HFFc6 (cell line): ENCODE data around the gene DZIP1L. TPM values are rescaled to one million over a fixed set of nuclear protein-coding genes. Genes with fewer than 3 reads are reported as not detected.
A peak's percentile ranks its signal among the peaks of the same experiment; 100 is the strongest.
"Not testable (repeated sequence)": the region's sequence is repeated elsewhere in the genome, so short reads cannot be mapped to it uniquely, and the experiment has no call there.

Source experiments
- DNase-seq: peaks from one replicate; pipeline ENCODE4 v3.0.0-alpha.2; 2018
- H3K27ac Mint-ChIP-seq: 2 replicates; pipeline ENCODE4 v1.8.0; 2020; ENCODE audit warnings: mild to moderate bottlenecking, mixed read lengths
- H3K27me3 Mint-ChIP-seq: 2 replicates; pipeline ENCODE4 v1.8.0; 2021; ENCODE audit warnings: mild to moderate bottlenecking, moderate library complexity, mixed read lengths; ENCODE audit not compliant: insufficient read depth
- H3K36me3 Mint-ChIP-seq: 2 replicates; pipeline ENCODE4 v1.8.0; 2021; ENCODE audit warnings: low read depth, mixed read lengths
- H3K4me1 Mint-ChIP-seq: 2 replicates; pipeline ENCODE4 v1.8.0; 2020; ENCODE audit warnings: low read depth, mixed read lengths
- H3K4me3 Mint-ChIP-seq: 2 replicates; pipeline ENCODE4 v1.8.0; 2020; ENCODE audit warnings: mild to moderate bottlenecking, moderate library complexity, mixed read lengths
- H3K9me3 Mint-ChIP-seq: 2 replicates; pipeline ENCODE4 v1.8.0; 2020; ENCODE audit warnings: mild to moderate bottlenecking, mixed read lengths
- CTCF ChIP-seq: fragments of 200-600 bp; sonication (generic); IDR thresholded peaks from 2 replicates; pipeline ENCODE4 v1.5.0; 2021; ENCODE audit warnings: antibody characterized with exemption, mild to moderate bottlenecking
- total RNA-seq, 6 experiments: library from RNA; stranded (reverse); fragmentation: NEBNext Ultra II Directional; extraction: Animal tissue kit (Norgen Biotek cat#: 25700); gene quantifications; 2 replicates in 1 of 6; 3 replicates in 5 of 6; pipeline ENCODE4 v1.2.3, GENCODE V29; 2021

DZIP1L gene
- total RNA-seq, 6 experiments from 2014 or later: 6.1 to 10.8 (median 8.8) TPM

- Mint-ChIP-seq H3K27me3 (peaks cover 1% of the 10 kb centered on the region; the same call in 1 of the 2 replicates), H3K4me3 (no peak overlapping the region), H3K9me3 (no peaks in the 10 kb centered on the region), H3K4me1 (peaks cover 40% of the 10 kb centered on the region), H3K27ac (peak overlapping the region; percentile 36; the same call in 1 of the 2 replicates), H3K36me3 (peaks cover 11% of the 10 kb centered on the region)
- TF ChIP-seq CTCF: no peak
- no peak for DNase-seq
Measured at GRCh38 chr3:138112362-138112761, 3.0 kb downstream of the DZIP1L start.

- Mint-ChIP-seq H3K9me3 (no peaks in the 10 kb centered on the region), H3K27me3 (peaks cover under 1% of the 10 kb centered on the region; the same call in 1 of the 2 replicates), H3K4me3 (no peak overlapping the region), H3K4me1 (no peaks in the 10 kb centered on the region), H3K27ac (no peak overlapping the region), H3K36me3 (peaks cover 27% of the 10 kb centered on the region)
- no peak for DNase-seq
- TF ChIP-seq CTCF: no peak
Measured at GRCh38 chr3:138105598-138105997, 9.8 kb downstream of the DZIP1L start.

DNA sequence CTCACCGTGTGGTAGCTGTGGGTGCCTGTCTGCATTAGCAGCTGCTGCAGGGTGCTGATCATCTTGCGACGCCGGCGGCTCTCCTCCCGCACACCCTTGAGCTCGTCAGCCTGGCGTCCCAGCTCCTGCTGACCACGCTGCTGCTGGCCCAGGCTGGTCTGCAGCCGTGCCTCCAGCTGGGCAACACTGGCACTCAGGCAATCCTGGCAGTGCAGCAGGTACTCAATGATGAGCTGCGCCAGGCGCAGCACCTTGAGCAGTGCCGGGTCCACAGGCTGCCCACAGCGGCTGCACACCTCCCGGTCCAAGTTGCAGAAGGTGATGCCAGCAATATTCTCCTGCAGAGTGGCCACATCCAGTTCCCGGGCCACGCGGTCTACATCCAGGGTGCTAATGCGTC is 11.9 kb downstream of the DZIP1L start:
- H3K4me1 Mint-ChIP-seq: no peaks in the 10 kb centered on the region

DNA sequence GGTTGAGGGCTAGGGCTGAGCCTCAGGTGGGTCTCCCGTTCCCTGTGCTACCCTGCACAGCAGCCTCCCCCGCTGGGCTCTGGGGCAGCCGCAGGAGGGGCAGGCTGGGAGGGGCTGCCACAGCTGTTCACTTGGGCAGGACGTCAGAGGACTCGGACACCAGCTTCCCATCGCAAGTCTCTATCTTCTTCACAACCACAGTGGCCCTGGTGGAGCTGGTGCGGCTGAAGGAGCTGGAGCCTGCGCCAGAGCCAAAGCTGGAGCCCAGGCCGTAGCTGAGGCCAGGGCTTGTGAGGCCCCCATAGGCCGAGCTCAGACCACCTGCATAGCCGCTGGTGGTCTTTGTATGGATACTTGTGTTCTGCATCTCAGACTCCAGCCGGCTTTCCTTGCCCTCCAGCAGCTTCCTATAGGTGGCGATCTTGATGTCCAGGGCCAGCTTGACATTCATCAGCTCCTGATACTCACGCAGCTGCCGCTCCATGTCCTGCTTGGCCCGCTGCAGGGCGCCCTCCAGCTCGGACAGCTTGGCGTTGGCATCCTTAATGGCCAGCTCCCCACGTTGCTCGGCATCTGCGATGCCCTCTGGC is 14.0 kb downstream of the DZIP1L start:
- H3K4me3 Mint-ChIP-seq, DNase-seq, H3K4me1 Mint-ChIP-seq, H3K27ac Mint-ChIP-seq, H3K9me3 Mint-ChIP-seq, H3K27me3 Mint-ChIP-seq: not testable (repeated sequence)
- TF ChIP-seq CTCF: peak; percentile 61
- H3K36me3 Mint-ChIP-seq: peaks cover 19% of the 10 kb centered on the region; the same call in 1 of the 2 replicates

More for the DNA sequence above, 11.9 kb downstream of the DZIP1L start:
- Mint-ChIP-seq H3K9me3 (no peaks in the 10 kb centered on the region), H3K36me3 (peaks cover 23% of the 10 kb centered on the region), H3K27ac (no peak overlapping the region), H3K27me3 (no peaks in the 10 kb centered on the region; the same call in 1 of the 2 replicates), H3K4me3 (no peak overlapping the region)
- DNase-seq: no peak
- no peak for TF ChIP-seq CTCF

DNA sequence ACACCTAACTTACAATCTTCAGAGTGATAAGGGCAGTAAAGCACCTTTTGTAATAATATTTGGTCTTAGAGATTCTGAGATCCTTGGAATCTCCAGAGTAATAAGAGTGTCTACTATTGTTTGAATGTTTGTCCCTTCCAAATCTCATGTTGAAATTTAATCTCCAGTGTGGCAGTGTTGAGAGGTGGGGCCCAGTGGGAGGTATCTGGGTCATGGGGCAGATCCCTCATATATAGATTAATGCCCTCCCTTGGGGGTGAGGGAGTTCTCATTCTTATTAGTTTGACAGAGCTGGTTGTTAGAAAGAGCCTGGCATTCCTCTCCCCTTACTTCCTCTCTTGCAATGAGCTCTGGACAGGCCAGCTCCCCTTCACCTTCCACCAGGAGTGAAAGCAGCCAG is 16.0 kb downstream of the DZIP1L start:
- no peak overlapping the region for H3K27ac Mint-ChIP-seq

More for the DNA sequence above, 16.0 kb downstream of the DZIP1L start:
- Mint-ChIP-seq H3K27me3 (no peaks in the 10 kb centered on the region), H3K4me1 (no peaks in the 10 kb centered on the region), H3K4me3 (no peak overlapping the region), H3K9me3 (no peaks in the 10 kb centered on the region), H3K36me3 (peaks cover 26% of the 10 kb centered on the region; the same call in 1 of the 2 replicates)
- no peak for TF ChIP-seq CTCF
- DNase-seq: no peak
